Thyroid gland (tissue), 4 donors: ENCODE results near the gene RIMKLB.

Experiments
- CTCF ChIP-seq, 6 experiments: fragments of 200-600 bp in 3 of 6; fragments of 450-650 bp in 3 of 6; sonication (generic) in 3 of 6; IDR thresholded peaks; one replicate each; pipeline ENCODE4 v1.5.1; 2016 to 2019; ENCODE audit warnings: antibody characterized with exemption in 6 of 6, mild to moderate bottlenecking in 2 of 6, inconsistent platforms in 1 of 6, moderate library complexity in 1 of 6
- POLR2A ChIP-seq, 2 donors: fragments of 450-650 bp; IDR thresholded peaks; one replicate each; pipeline ENCODE4 v1.6.1; 2017; ENCODE audit warnings: antibody characterized with exemption in 2 of 2, mild to moderate bottlenecking in 2 of 2, moderate library complexity in 1 of 2

GRCh38 chr12:8664228-8664913 is 33.4 kb upstream of the RIMKLB start:
- no peak for TF ChIP-seq POLR2A (IDR thresholded peaks at IDR 0.05)
- no peak for TF ChIP-seq CTCF (IDR thresholded peaks at IDR 0.05)
